ENCODE measurements around the gene TMEM69. TPM values are rescaled to one million over a fixed set of nuclear protein-coding genes. Genes with fewer than 3 reads are reported as not detected.
"Not testable (repeated sequence)": the region's sequence is repeated elsewhere in the genome, so short reads cannot be mapped to it uniquely, and the experiment has no call there.

The TMEM69 gene
- polyA plus RNA-seq, 1 donor: 42.7 TPM

GRCh38 chr1:45730075-45730779 is 42.2 kb downstream of the TMEM69 start:
- Histone ChIP-seq H3K36me3 (ENCODE audit: control insufficient read depth, insufficient read depth, low read length) (peaks cover 13% of the 10 kb centered on the region), H3K27me3 (ENCODE audit: control insufficient read depth, insufficient read depth, low read length) (no peaks in the 10 kb centered on the region), H3K4me1 (ENCODE audit: control insufficient read depth, insufficient read depth, low read length) (no peaks in the 10 kb centered on the region), H3K9me3 (ENCODE audit: control insufficient read depth, low read depth, low read length) (no peaks in the 10 kb centered on the region), H3K4me3 (ENCODE audit: low read length) (no peak overlapping the region), H3K27ac (ENCODE audit: low read length) (no peak overlapping the region)
- WGBS (ENCODE audit: insufficient coverage, low lambda C conversion rate): 100% methylated on average over 1 of the region's 3 CpGs
- DNase-seq: peak in 1 of 2 donors; percentile 16

- no peak overlapping the region for H3K27ac ChIP-seq (ENCODE audit: low read length)
- DNase-seq: no peak
- no peak overlapping the region for H3K4me3 ChIP-seq (ENCODE audit: low read length)
- no peaks in the 10 kb centered on the region for H3K4me1 ChIP-seq (ENCODE audit: control insufficient read depth, insufficient read depth, low read length)
- no peaks in the 10 kb centered on the region for H3K27me3 ChIP-seq (ENCODE audit: control insufficient read depth, insufficient read depth, low read length)
- peaks cover 13% of the 10 kb centered on the region for H3K36me3 ChIP-seq (ENCODE audit: control insufficient read depth, insufficient read depth, low read length)
- WGBS (ENCODE audit: insufficient coverage, low lambda C conversion rate): no CpG with 5 or more reads among the region's 1 CpG
- no peaks in the 10 kb centered on the region for H3K9me3 ChIP-seq (ENCODE audit: control insufficient read depth, low read depth, low read length)
These were observed 42.9 kb downstream of the TMEM69 start for GRCh38 chr1:45730780-45731319.

GRCh38 chr1:45739137-45739536 is 51.2 kb downstream of the TMEM69 start:
- WGBS (ENCODE audit: insufficient coverage, low lambda C conversion rate): no CpG with 5 or more reads among the region's 4 CpGs
- peaks cover 16% of the 10 kb centered on the region for H3K36me3 ChIP-seq (ENCODE audit: control insufficient read depth, insufficient read depth, low read length)
- H3K27ac ChIP-seq (ENCODE audit: low read length): no peak overlapping the region

GRCh38 chr1:45739641-45740156 is 51.7 kb downstream of the TMEM69 start:
- WGBS (ENCODE audit: insufficient coverage, low lambda C conversion rate): no CpG with 5 or more reads among the region's 5 CpGs
- not testable (repeated sequence) for H3K9me3 ChIP-seq (ENCODE audit: control insufficient read depth, low read depth, low read length); H3K27ac ChIP-seq (ENCODE audit: low read length); DNase-seq; H3K27me3 ChIP-seq (ENCODE audit: control insufficient read depth, insufficient read depth, low read length); H3K4me3 ChIP-seq (ENCODE audit: low read length); H3K4me1 ChIP-seq (ENCODE audit: control insufficient read depth, insufficient read depth, low read length)
- peaks cover 19% of the 10 kb centered on the region for H3K36me3 ChIP-seq (ENCODE audit: control insufficient read depth, insufficient read depth, low read length)

More at GRCh38 chr1:45739137-45739536, 51.2 kb downstream of the TMEM69 start:
- no peak for DNase-seq
- Histone ChIP-seq H3K4me3 (ENCODE audit: low read length) (no peak overlapping the region), H3K27me3 (ENCODE audit: control insufficient read depth, insufficient read depth, low read length) (no peaks in the 10 kb centered on the region), H3K4me1 (ENCODE audit: control insufficient read depth, insufficient read depth, low read length) (no peaks in the 10 kb centered on the region), H3K9me3 (ENCODE audit: control insufficient read depth, low read depth, low read length) (no peaks in the 10 kb centered on the region)

Other genes with a start within 250 kb of the TMEM69 start
- 12.8 TPM for gene TESK2, start 197.0 kb upstream of the TMEM69 start, polyA plus RNA-seq
- gene CCDC163, start 188.1 kb upstream of the TMEM69 start, polyA plus RNA-seq: 1.9 TPM
- gene MMACHC, start 187.9 kb upstream of the TMEM69 start, polyA plus RNA-seq: 5.7 TPM
- 239 TPM for gene PRDX1, start 166.3 kb upstream of the TMEM69 start, polyA plus RNA-seq
- 256 TPM for gene AKR1A1, start 137.4 kb upstream of the TMEM69 start, polyA plus RNA-seq
- 153 TPM for gene NASP, start 104.1 kb upstream of the TMEM69 start, polyA plus RNA-seq
- 0.88 TPM for gene CCDC17, start 64.1 kb upstream of the TMEM69 start, polyA plus RNA-seq
- gene GPBP1L1, start 1.6 kb upstream of the TMEM69 start, polyA plus RNA-seq: 99.3 TPM
- gene IPP, start 62.5 kb downstream of the TMEM69 start, polyA plus RNA-seq: 16.8 TPM
- gene MAST2, start 115.4 kb downstream of the TMEM69 start, polyA plus RNA-seq: 49.7 TPM